HEK293 (cell line): ENCODE data around the gene SNX21.

ENCODE experiments used
- CTCF ChIA-PET: fragments of 350-600 bp; formaldehyde crosslinking; extraction: SDS; loops from one replicate; lab custom pipeline; 2021; ENCODE audit warnings: antibody characterized with exemption; lab: Yijun Ruan, JAX
- POLR2A ChIA-PET: fragments of 300-600 bp; formaldehyde crosslinking; extraction: SDS; loops from one replicate; lab custom pipeline; 2020; ENCODE audit warnings: antibody characterized with exemption, inconsistent platforms; lab: Yijun Ruan, JAX
- H3K27ac ChIP-seq: fragments of 200-500 bp; sonication (Bioruptor generic); 2 replicates; pipeline ENCODE4 v1.5.1; 2014; ENCODE audit warnings: low read depth, low read length, control low read depth, inconsistent platforms; ENCODE audit errors: extremely low read depth
- H3K36me3 ChIP-seq, 2 experiments: fragments of 200-500 bp in 1 of 2; sonication (Bioruptor generic) in 1 of 2; 1 replicate in 1 of 2; 2 replicates in 1 of 2; pipeline ENCODE4 v1.5.1; 2014 to 2017; ENCODE audit warnings: inconsistent platforms in 2 of 2, low read length in 2 of 2; ENCODE audit not compliant: control insufficient read depth in 2 of 2, insufficient read depth in 1 of 2
- H3K4me1 ChIP-seq: fragments of 200-500 bp; sonication (Bioruptor generic); 2 replicates; pipeline ENCODE4 v1.5.1; 2014; ENCODE audit warnings: mild to moderate bottlenecking, low read length, inconsistent platforms; ENCODE audit not compliant: control insufficient read depth, insufficient read depth
- H3K4me3 ChIP-seq: 2 replicates; pipeline ENCODE4 v1.5.1; 2011; ENCODE audit warnings: low read depth, mild to moderate bottlenecking, control low read depth, low read length, moderate library complexity
- H3K9me3 ChIP-seq: fragments of 200-500 bp; sonication (Bioruptor generic); 2 replicates; pipeline ENCODE4 v1.5.1; 2014; ENCODE audit warnings: low read depth, low read length, inconsistent platforms; ENCODE audit not compliant: control insufficient read depth, insufficient read depth
- EGR2 ChIP-seq: fragments of 450-650 bp; formaldehyde crosslinking; IDR thresholded peaks from 2 replicates; pipeline ENCODE4 v1.5.1; 2016; ENCODE audit warnings: low read depth, missing biosample characterization, missing genetic modification characterization
- HIC1 ChIP-seq: fragments of 450-650 bp; formaldehyde crosslinking; IDR thresholded peaks from 2 replicates; pipeline ENCODE4 v1.5.1; 2016; ENCODE audit warnings: missing biosample characterization, missing genetic modification characterization
- KLF7 ChIP-seq: fragments of 450-650 bp; formaldehyde crosslinking; IDR thresholded peaks from 2 replicates; pipeline ENCODE4 v1.5.1; 2016; ENCODE audit warnings: missing biosample characterization, missing genetic modification characterization, borderline replicate concordance
- RBAK ChIP-seq: fragments of 450-650 bp; formaldehyde crosslinking; IDR thresholded peaks from 2 replicates; pipeline ENCODE4 v1.5.1; 2016; ENCODE audit warnings: missing biosample characterization, missing genetic modification characterization
- REST ChIP-seq: fragments of 450-650 bp; formaldehyde crosslinking; IDR thresholded peaks from 2 replicates; pipeline ENCODE4 v1.5.1; 2016; ENCODE audit warnings: missing biosample characterization, missing genetic modification characterization
- SETDB1 ChIP-seq: IDR thresholded peaks from one replicate; pipeline ENCODE4 v1.6.1; 2017; ENCODE audit warnings: mild to moderate bottlenecking, low read length, moderate library complexity, mixed read lengths; ENCODE audit not compliant: insufficient read length
- YY1 ChIP-seq: fragments of 450-650 bp; formaldehyde crosslinking; IDR thresholded peaks from 2 replicates; pipeline ENCODE4 v1.5.1; 2018; ENCODE audit warnings: missing biosample characterization, missing genetic modification characterization
- ZBTB11 ChIP-seq: fragments of 450-650 bp; formaldehyde crosslinking; conservative IDR thresholded peaks from 2 replicates; pipeline ENCODE4 v1.5.1; 2016; ENCODE audit warnings: low read depth, missing biosample characterization, missing genetic modification characterization
- ZNF10 ChIP-seq: fragments of 450-650 bp; formaldehyde crosslinking; IDR thresholded peaks from 2 replicates; pipeline ENCODE4 v1.5.1; 2017; ENCODE audit warnings: missing biosample characterization, missing genetic modification characterization
- ZNF114 ChIP-seq: fragments of 450-650 bp; formaldehyde crosslinking; IDR thresholded peaks from 2 replicates; pipeline ENCODE4 v1.5.0; 2017; ENCODE audit warnings: missing biosample characterization, missing genetic modification characterization
- ZNF140 ChIP-seq: fragments of 450-650 bp; formaldehyde crosslinking; IDR thresholded peaks from 2 replicates; pipeline ENCODE4 v1.5.1; 2016; ENCODE audit warnings: missing biosample characterization, missing genetic modification characterization
- ZNF2 ChIP-seq: fragments of 450-650 bp; formaldehyde crosslinking; IDR thresholded peaks from 2 replicates; pipeline ENCODE4 v1.5.1; 2016; ENCODE audit warnings: missing biosample characterization, missing genetic modification characterization
- ZNF350 ChIP-seq: fragments of 450-650 bp; formaldehyde crosslinking; IDR thresholded peaks from 2 replicates; pipeline ENCODE4 v1.5.0; 2017; ENCODE audit warnings: missing biosample characterization, mild to moderate bottlenecking, missing genetic modification characterization
- ZNF488 ChIP-seq: fragments of 450-650 bp; formaldehyde crosslinking; IDR thresholded peaks from 2 replicates; pipeline ENCODE4 v1.5.1; 2016; ENCODE audit warnings: missing biosample characterization, missing genetic modification characterization
- ZNF529 ChIP-seq: fragments of 450-650 bp; formaldehyde crosslinking; IDR thresholded peaks from 2 replicates; pipeline ENCODE4 v1.5.1; 2017; ENCODE audit warnings: missing genetic modification characterization, missing biosample characterization; ENCODE audit not compliant: insufficient replicate concordance
- ZNF560 ChIP-seq: fragments of 450-650 bp; formaldehyde crosslinking; IDR thresholded peaks from 2 replicates; pipeline ENCODE4 v1.5.1; 2017; ENCODE audit warnings: missing biosample characterization, missing genetic modification characterization, borderline replicate concordance
- ZNF580 ChIP-seq: fragments of 450-650 bp; formaldehyde crosslinking; IDR thresholded peaks from 2 replicates; pipeline ENCODE4 v1.5.1; 2016; ENCODE audit warnings: missing biosample characterization, missing genetic modification characterization
- ZNF610 ChIP-seq: fragments of 450-650 bp; formaldehyde crosslinking; IDR thresholded peaks from 2 replicates; pipeline ENCODE4 v1.5.1; 2016; ENCODE audit warnings: missing biosample characterization, missing genetic modification characterization, borderline replicate concordance
- ZNF707 ChIP-seq: fragments of 450-650 bp; formaldehyde crosslinking; IDR thresholded peaks from 2 replicates; pipeline ENCODE4 v1.5.1; 2016; ENCODE audit warnings: missing biosample characterization, missing genetic modification characterization
- ZNF785 ChIP-seq: fragments of 450-650 bp; formaldehyde crosslinking; IDR thresholded peaks from 2 replicates; pipeline ENCODE4 v1.5.1; 2016; ENCODE audit warnings: missing biosample characterization, missing genetic modification characterization
- ZNF791 ChIP-seq: fragments of 450-650 bp; formaldehyde crosslinking; IDR thresholded peaks from 2 replicates; pipeline ENCODE4 v1.5.1; 2016; ENCODE audit warnings: missing biosample characterization, missing genetic modification characterization
- ZNF830 ChIP-seq: fragments of 450-650 bp; IDR thresholded peaks from 2 replicates; pipeline ENCODE4 v1.5.0; 2018; ENCODE audit warnings: missing biosample characterization, missing genetic modification characterization, low read depth, mild to moderate bottlenecking, moderate library complexity
- ZXDB ChIP-seq: fragments of 450-650 bp; formaldehyde crosslinking; IDR thresholded peaks from 2 replicates; pipeline ENCODE4 v1.5.1; 2016; ENCODE audit warnings: missing biosample characterization, missing genetic modification characterization

Gene SNX21

GRCh38 chr20:45874576-45874975, 41.0 kb downstream of the SNX21 start:
- Histone ChIP-seq H3K9me3 (no peaks in the 10 kb centered on the region), H3K36me3 (peaks cover 0 to 29% of the 10 kb centered on the region in 2 experiments; a peak in 1 of 3 replicates), H3K4me3 (no peak overlapping the region), H3K27ac (no peak overlapping the region), H3K4me1 (no peaks in the 10 kb centered on the region)
- ChIA-PET POLR2A (no interaction called here), CTCF (interaction anchor here (0.5 to 1.5 kb wide), 3 partner anchors 76 to 140 kb away, joined by 3 to 4 read pairs (median 4); no protein-coding TSS in a partner anchor)
- TF ChIP-seq ZNF2 (tag by site-specific recombination) (no peak), ZNF350 (tag by site-specific recombination) (no peak), ZNF488 (tag by site-specific recombination) (no peak), ZNF529 (tag by site-specific recombination) (no peak), EGR2 (no peak)

- TF ChIP-seq ZNF140 (tag by site-specific recombination) (no peak), ZNF580 (tag by site-specific recombination) (no peak), ZNF560 (tag by site-specific recombination) (no peak), REST (tag by site-specific recombination) (no peak), RBAK (tag by site-specific recombination) (no peak), ZNF707 (tag by site-specific recombination) (no peak), ZNF610 (tag by site-specific recombination) (no peak), ZNF114 (no peak), ZNF10 (tag by site-specific recombination) (no peak), ZBTB11 (no peak), ZNF830 (tag by site-specific recombination) (no peak), KLF7 (tag by site-specific recombination) (no peak), YY1 (tag by site-specific recombination) (no peak), EGR2 (no peak), ZNF785 (no peak), HIC1 (tag by site-specific recombination) (no peak), SETDB1 (no peak), ZNF791 (tag by site-specific recombination) (no peak), ZXDB (tag by site-specific recombination) (no peak)
- TF ChIP-seq, all 188 proteins: peak for 0
- H3K9me3 ChIP-seq, result no peaks in the 10 kb centered on the region
- no peak overlapping the region for H3K27ac ChIP-seq
- ChIA-PET CTCF (interaction anchor here (0.8 kb wide), 1 partner anchor 49 kb away, joined by 3 read pairs; no protein-coding TSS in a partner anchor), POLR2A (interaction anchor here (0.9 kb wide), 1 partner anchor 17 kb away, joined by 4 read pairs; no protein-coding TSS in a partner anchor)
- peaks cover 0 to 35% of the 10 kb centered on the region in 2 experiments; a peak in 1 of 3 replicates for H3K36me3 ChIP-seq
- no peak overlapping the region for H3K4me3 ChIP-seq
- no peaks in the 10 kb centered on the region for H3K4me1 ChIP-seq
Observed at GRCh38 chr20:45878076-45878761, 44.6 kb downstream of the SNX21 start.
